Astrocyte (in vitro differentiated cells and primary cell): ENCODE results near the gene TRMT44. TPM values are rescaled to one million over a fixed set of nuclear protein-coding genes. Genes with fewer than 3 reads are reported as not detected.

Source experiments
- DNase-seq: peaks from one replicate; pipeline ENCODE4 v3.0.0-alpha.2; 2010; ENCODE audit warnings: low read depth
- FAIRE-seq: peaks from 2 replicates; lab custom pipeline; 2011; peaks lifted over from hg19 to GRCh38; lab: Jason Lieb, UNC
- H2AFZ ChIP-seq: 2 replicates; pipeline ENCODE4 v1.6.0; 2012; ENCODE audit warnings: low read depth, low read length, inconsistent platforms
- H3K27ac ChIP-seq: 2 replicates; pipeline ENCODE4 v1.5.1; 2011; ENCODE audit warnings: low read depth, low read length, inconsistent platforms
- H3K27me3 ChIP-seq: 2 replicates; pipeline ENCODE4 v1.6.0; 2011; ENCODE audit warnings: low read length, inconsistent platforms; ENCODE audit not compliant: insufficient read depth
- H3K36me3 ChIP-seq: 2 replicates; pipeline ENCODE4 v1.5.1; 2011; ENCODE audit warnings: low read length, inconsistent platforms; ENCODE audit not compliant: insufficient read depth
- H3K4me1 ChIP-seq: 2 replicates; pipeline ENCODE4 v1.5.1; 2011; ENCODE audit warnings: low read length, inconsistent platforms; ENCODE audit not compliant: insufficient read depth
- H3K4me2 ChIP-seq: 2 replicates; pipeline ENCODE4 v1.6.0; 2012; ENCODE audit warnings: low read length, inconsistent platforms
- H3K4me3 ChIP-seq: 2 replicates; pipeline ENCODE4 v1.5.1; 2011; ENCODE audit warnings: low read depth, mild to moderate bottlenecking, low read length, inconsistent platforms; ENCODE audit not compliant: insufficient read depth
- H3K79me2 ChIP-seq: 2 replicates; pipeline ENCODE4 v1.6.0; 2012; ENCODE audit warnings: mild to moderate bottlenecking, low read length, inconsistent platforms; ENCODE audit not compliant: insufficient read depth
- H3K9ac ChIP-seq: 2 replicates; pipeline ENCODE4 v1.6.0; 2012; ENCODE audit warnings: mild to moderate bottlenecking, low read length, inconsistent platforms
- H3K9me3 ChIP-seq: 2 replicates; pipeline ENCODE4 v1.5.1; 2012; ENCODE audit warnings: low read depth, mild to moderate bottlenecking, low read length, inconsistent platforms; ENCODE audit not compliant: insufficient read depth
- H4K20me1 ChIP-seq: 2 replicates; pipeline ENCODE4 v1.6.0; 2012; ENCODE audit warnings: low read length, inconsistent platforms; ENCODE audit not compliant: insufficient read depth
- H3K27ac Mint-ChIP-seq: one replicate; pipeline ENCODE4 v1.8.0; 2021; ENCODE audit warnings: mild to moderate bottlenecking, mixed read lengths; ENCODE audit not compliant: unreplicated experiment
- H3K27me3 Mint-ChIP-seq: one replicate; pipeline ENCODE4 v1.8.0; 2021; ENCODE audit warnings: low read depth, mixed read lengths; ENCODE audit not compliant: unreplicated experiment
- H3K36me3 Mint-ChIP-seq: one replicate; pipeline ENCODE4 v1.8.0; 2021; ENCODE audit warnings: low read depth, mixed read lengths; ENCODE audit not compliant: unreplicated experiment
- H3K4me1 Mint-ChIP-seq: one replicate; pipeline ENCODE4 v1.8.0; 2021; ENCODE audit warnings: low read depth, mixed read lengths; ENCODE audit not compliant: unreplicated experiment
- H3K4me3 Mint-ChIP-seq: one replicate; pipeline ENCODE4 v1.8.0; 2021; ENCODE audit warnings: mild to moderate bottlenecking, moderate library complexity, mixed read lengths; ENCODE audit not compliant: unreplicated experiment
- H3K9me3 Mint-ChIP-seq: one replicate; pipeline ENCODE4 v1.8.0; 2021; ENCODE audit warnings: mild to moderate bottlenecking, mixed read lengths; ENCODE audit not compliant: unreplicated experiment
- CTCF ChIP-seq: IDR thresholded peaks from 2 replicates; pipeline ENCODE4 v1.5.1; 2011; ENCODE audit warnings: low read depth, mild to moderate bottlenecking, inconsistent platforms, low read length, moderate library complexity; ENCODE audit not compliant: insufficient read depth
- EZH2 ChIP-seq: IDR thresholded peaks from 2 replicates; pipeline ENCODE4 v1.6.1; 2012; ENCODE audit warnings: mild to moderate bottlenecking, low read length, inconsistent platforms; ENCODE audit not compliant: insufficient read depth
- total RNA-seq: library from RNA; stranded (reverse); gene quantifications from 2 replicates; pipeline ENCODE4 v1.2.1, GENCODE V29; 2021

TRMT44 gene
- total RNA-seq, 1 donor from 2014 or later = 18.0 TPM

- H3K9me3 Mint-ChIP-seq = peaks cover 3% of the 10 kb centered on the region
- no peaks in the 10 kb centered on the region for H3K9me3 ChIP-seq
- FAIRE-seq = no peak
These were observed 73.4 kb downstream of the TRMT44 start for GRCh38 chr4:8513931-8514330.

GRCh38 chr4:8514391-8514790 is 73.8 kb downstream of the TRMT44 start:
- Mint-ChIP-seq H3K4me1 (peaks cover 4% of the 10 kb centered on the region), H3K27ac (no peak overlapping the region), H3K27me3 (peaks cover 12% of the 10 kb centered on the region), H3K4me3 (no peak overlapping the region), H3K36me3 (no peaks in the 10 kb centered on the region), H3K9me3 (peaks cover 3% of the 10 kb centered on the region)
- DNase-seq (no peak), FAIRE-seq (no peak)
- no peak overlapping the region for H3K9ac ChIP-seq
- no peaks in the 10 kb centered on the region for H3K79me2 ChIP-seq
- H3K4me1 ChIP-seq = no peaks in the 10 kb centered on the region
- no peak overlapping the region for H2AFZ ChIP-seq
- H3K4me3 ChIP-seq = no peak overlapping the region
- H3K4me2 ChIP-seq = no peak overlapping the region
- H4K20me1 ChIP-seq = no peaks in the 10 kb centered on the region
- H3K9me3 ChIP-seq = no peaks in the 10 kb centered on the region
- H3K27me3 ChIP-seq = no peaks in the 10 kb centered on the region
- TF ChIP-seq EZH2 (no peak), CTCF (no peak)
- no peak overlapping the region for H3K27ac ChIP-seq
- no peaks in the 10 kb centered on the region for H3K36me3 ChIP-seq

More at GRCh38 chr4:8513931-8514330, 73.4 kb downstream of the TRMT44 start:
- Histone ChIP-seq H3K4me1 (no peaks in the 10 kb centered on the region), H2AFZ (no peak overlapping the region), H3K4me3 (no peak overlapping the region), H3K79me2 (no peaks in the 10 kb centered on the region), H3K36me3 (no peaks in the 10 kb centered on the region), H3K27me3 (no peaks in the 10 kb centered on the region), H3K9ac (no peak overlapping the region), H4K20me1 (no peaks in the 10 kb centered on the region), H3K27ac (no peak overlapping the region), H3K4me2 (no peak overlapping the region)
- Mint-ChIP-seq H3K4me3 (no peak overlapping the region), H3K4me1 (peaks cover 4% of the 10 kb centered on the region), H3K36me3 (no peaks in the 10 kb centered on the region), H3K27me3 (peaks cover 11% of the 10 kb centered on the region), H3K27ac (no peak overlapping the region)
- no peak for DNase-seq
- TF ChIP-seq CTCF = no peak
- TF ChIP-seq EZH2 = no peak

GRCh38 chr4:8515316-8516060 is 74.9 kb downstream of the TRMT44 start:
- H3K27ac ChIP-seq = no peak overlapping the region
- no peak overlapping the region for H3K4me3 Mint-ChIP-seq
- H3K9ac ChIP-seq = no peak overlapping the region
- peaks cover 4% of the 10 kb centered on the region for H3K4me1 Mint-ChIP-seq
- H3K79me2 ChIP-seq = no peaks in the 10 kb centered on the region
- H2AFZ ChIP-seq = no peak overlapping the region
- no peaks in the 10 kb centered on the region for H4K20me1 ChIP-seq
- FAIRE-seq = no peak
- no peaks in the 10 kb centered on the region for H3K27me3 ChIP-seq
- H3K36me3 ChIP-seq = no peaks in the 10 kb centered on the region
- no peaks in the 10 kb centered on the region for H3K4me1 ChIP-seq
- TF ChIP-seq CTCF (no peak), EZH2 (no peak)
- H3K27me3 Mint-ChIP-seq = peaks cover 9% of the 10 kb centered on the region
- no peaks in the 10 kb centered on the region for H3K9me3 ChIP-seq
- H3K4me2 ChIP-seq = no peak overlapping the region
- peaks cover 6% of the 10 kb centered on the region for H3K9me3 Mint-ChIP-seq
- no peak overlapping the region for H3K27ac Mint-ChIP-seq
- no peaks in the 10 kb centered on the region for H3K36me3 Mint-ChIP-seq
- H3K4me3 ChIP-seq = no peak overlapping the region
- no peak for DNase-seq
